Measurements from ENCODE around the gene HAVCR1. TPM values are rescaled to one million over a fixed set of nuclear protein-coding genes. Genes with fewer than 3 reads are reported as not detected.

Gene HAVCR1
- total and polyA plus RNA-seq, 2 of the 13 experiments (the other 11 are each of a cell fraction or from before 2014, with no cell fraction given): 0.93 to 12.3 TPM

DNA sequence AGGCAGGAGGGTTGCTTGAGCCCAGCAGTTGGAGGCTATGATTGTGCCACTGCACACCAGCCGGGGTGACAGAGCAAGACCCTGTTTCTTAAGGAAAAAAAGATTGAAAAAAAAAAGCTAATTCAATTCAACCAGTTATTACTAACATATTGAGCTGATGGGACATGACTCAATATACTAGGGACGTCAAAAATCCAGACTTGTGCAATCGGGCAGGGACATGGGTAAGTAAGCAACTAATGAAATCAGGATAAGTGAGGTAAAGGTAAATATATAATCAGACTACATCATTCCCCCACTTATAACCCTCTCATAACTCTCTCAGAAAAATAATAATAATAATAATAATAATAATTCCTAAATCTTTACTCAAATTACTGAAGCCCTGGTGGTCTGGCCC, 975 bp upstream of the HAVCR1 start (continued):
- TF ChIP-seq SRSF4 (IDR thresholded peaks at IDR 0.05; ENCODE audit: low read depth, low read length, poor library complexity, severe bottlenecking): no peak

GRCh38 chr5:157057459-157058370, 1.2 kb downstream of the HAVCR1 start:
- FAIRE-seq: no peak
- Histone ChIP-seq H3K79me2 (ENCODE audit: insufficient read depth, low read length) (no peaks in the 10 kb centered on the region), H3K4me1 (ENCODE audit: insufficient read depth, low read length) (peaks cover 63% of the 10 kb centered on the region), H3K27me3 (ENCODE audit: control insufficient read depth in 1 of 2, insufficient read depth in 2 of 2, low read length in 2 of 2) (no peaks in the 10 kb centered on the region; a peak in 1 of 5 replicates), H3K4me2 (ENCODE audit: low read depth, low read length) (peak overlapping the region; percentile 9; the same call in 1 of the 2 replicates), H3K27ac (ENCODE audit: extremely low read length, insufficient read depth, low read length) (no peak overlapping the region), H3K9me3 (ENCODE audit: low read length) (no peaks in the 10 kb centered on the region), H4K20me1 (ENCODE audit: insufficient read depth, low read length) (no peaks in the 10 kb centered on the region), H3K4me3 (replicated peaks in 1 of 3; ENCODE audit: insufficient read depth in 1 of 3, low read depth in 2 of 3, low read length in 3 of 3) (peak overlapping the region in 1 of 3 experiments; percentile 12; a peak in 1 of 6 replicates), H2AFZ (ENCODE audit: low read length) (no peak overlapping the region), H3K9ac (ENCODE audit: insufficient read depth, low read depth, low read length) (0 out of 2 replicates have a peak overlapping the region, but pooled peaks have one; percentile 34), H3K36me3 (replicated peaks in 1 of 2; ENCODE audit: control insufficient read depth in 1 of 2, insufficient read depth in 2 of 2, low read length in 2 of 2) (no peaks in the 10 kb centered on the region)
- BruUV-seq (replicated peaks): no TSS peak
- no peak for DNase-seq (ENCODE audit: low spot score)
- ATAC-seq: no peak
- intact Hi-C loops (cut with micrococcal nuclease; ENCODE audit: unreplicated experiment): loop anchor here (5.0 kb wide), 1 partner anchor 85 kb away; the partner anchor contains the start of gene MED7
- in situ Hi-C loops (cut with HindIII; ENCODE audit: extremely low pct_ligation_motif_present, low pct_unique_long_range_greater_than_20kb): no loop called here
- ChIA-PET CTCF (ENCODE audit: low intra/inter-chr PET ratio, low total read pairs) (no interaction called here), POLR2A (interaction anchor here (1.5 to 2.8 kb wide), 3 partner anchors 8 to 84 kb away, joined by 6 to 18 read pairs (median 14); partner anchors contain the start of gene MED7)
- WGBS (ENCODE audit: low lambda C conversion rate): 94% methylated on average over 10 of the region's 11 CpGs
- TF ChIP-seq, protein P1, sequence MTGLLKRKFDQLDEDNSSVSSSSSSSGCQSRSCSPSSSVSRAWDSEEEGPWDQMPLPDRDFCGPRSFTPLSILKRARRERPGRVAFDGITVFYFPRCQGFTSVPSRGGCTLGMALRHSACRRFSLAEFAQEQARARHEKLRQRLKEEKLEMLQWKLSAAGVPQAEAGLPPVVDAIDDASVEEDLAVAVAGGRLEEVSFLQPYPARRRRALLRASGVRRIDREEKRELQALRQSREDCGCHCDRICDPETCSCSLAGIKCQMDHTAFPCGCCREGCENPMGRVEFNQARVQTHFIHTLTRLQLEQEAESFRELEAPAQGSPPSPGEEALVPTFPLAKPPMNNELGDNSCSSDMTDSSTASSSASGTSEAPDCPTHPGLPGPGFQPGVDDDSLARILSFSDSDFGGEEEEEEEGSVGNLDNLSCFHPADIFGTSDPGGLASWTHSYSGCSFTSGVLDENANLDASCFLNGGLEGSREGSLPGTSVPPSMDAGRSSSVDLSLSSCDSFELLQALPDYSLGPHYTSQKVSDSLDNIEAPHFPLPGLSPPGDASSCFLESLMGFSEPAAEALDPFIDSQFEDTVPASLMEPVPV (CRISPR knock-in tag; IDR thresholded peaks at IDR 0.05): 0 out of 2 replicates have a peak, but pooled peaks have one; percentile 4
- no peak for TF ChIP-seq ZNF446 (CRISPR knock-in tag; IDR thresholded peaks at IDR 0.05)
- no peak for TF ChIP-seq CBX1 (IDR thresholded peaks at IDR 0.05; ENCODE audit: low read depth)
- no peak for TF ChIP-seq SP5 (CRISPR knock-in tag; IDR thresholded peaks at IDR 0.05; ENCODE audit: borderline replicate concordance, low read depth)
- TF ChIP-seq NKX3-1 (CRISPR knock-in tag; IDR thresholded peaks at IDR 0.05): no peak
- TF ChIP-seq RNF219 (CRISPR knock-in tag; IDR thresholded peaks at IDR 0.05): no peak
- TF ChIP-seq, protein P2, sequence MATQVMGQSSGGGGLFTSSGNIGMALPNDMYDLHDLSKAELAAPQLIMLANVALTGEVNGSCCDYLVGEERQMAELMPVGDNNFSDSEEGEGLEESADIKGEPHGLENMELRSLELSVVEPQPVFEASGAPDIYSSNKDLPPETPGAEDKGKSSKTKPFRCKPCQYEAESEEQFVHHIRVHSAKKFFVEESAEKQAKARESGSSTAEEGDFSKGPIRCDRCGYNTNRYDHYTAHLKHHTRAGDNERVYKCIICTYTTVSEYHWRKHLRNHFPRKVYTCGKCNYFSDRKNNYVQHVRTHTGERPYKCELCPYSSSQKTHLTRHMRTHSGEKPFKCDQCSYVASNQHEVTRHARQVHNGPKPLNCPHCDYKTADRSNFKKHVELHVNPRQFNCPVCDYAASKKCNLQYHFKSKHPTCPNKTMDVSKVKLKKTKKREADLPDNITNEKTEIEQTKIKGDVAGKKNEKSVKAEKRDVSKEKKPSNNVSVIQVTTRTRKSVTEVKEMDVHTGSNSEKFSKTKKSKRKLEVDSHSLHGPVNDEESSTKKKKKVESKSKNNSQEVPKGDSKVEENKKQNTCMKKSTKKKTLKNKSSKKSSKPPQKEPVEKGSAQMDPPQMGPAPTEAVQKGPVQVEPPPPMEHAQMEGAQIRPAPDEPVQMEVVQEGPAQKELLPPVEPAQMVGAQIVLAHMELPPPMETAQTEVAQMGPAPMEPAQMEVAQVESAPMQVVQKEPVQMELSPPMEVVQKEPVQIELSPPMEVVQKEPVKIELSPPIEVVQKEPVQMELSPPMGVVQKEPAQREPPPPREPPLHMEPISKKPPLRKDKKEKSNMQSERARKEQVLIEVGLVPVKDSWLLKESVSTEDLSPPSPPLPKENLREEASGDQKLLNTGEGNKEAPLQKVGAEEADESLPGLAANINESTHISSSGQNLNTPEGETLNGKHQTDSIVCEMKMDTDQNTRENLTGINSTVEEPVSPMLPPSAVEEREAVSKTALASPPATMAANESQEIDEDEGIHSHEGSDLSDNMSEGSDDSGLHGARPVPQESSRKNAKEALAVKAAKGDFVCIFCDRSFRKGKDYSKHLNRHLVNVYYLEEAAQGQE (IDR thresholded peaks at IDR 0.05; ENCODE audit: borderline replicate concordance in 1 of 2, low read depth in 1 of 2, low read length in 2 of 2): no peak
- TF ChIP-seq SP2 (CRISPR knock-in tag; IDR thresholded peaks at IDR 0.05): 0 out of 2 replicates have a peak, but pooled peaks have one; percentile 14
- TF ChIP-seq SIX4 (CRISPR knock-in tag; IDR thresholded peaks at IDR 0.05): no peak
- no peak for TF ChIP-seq SMAD9 (CRISPR knock-in tag; IDR thresholded peaks at IDR 0.05)
- no peak for TF ChIP-seq ZNF543 (CRISPR knock-in tag; IDR thresholded peaks at IDR 0.05)
- TF ChIP-seq ZNF160 (CRISPR knock-in tag; IDR thresholded peaks at IDR 0.05): no peak
- TF ChIP-seq ZNF335 (CRISPR knock-in tag; IDR thresholded peaks at IDR 0.05): no peak
